Peyer's patch (tissue), 4 donors: ENCODE data around the gene SOD1.
"Not testable (repeated sequence)": the region's sequence is repeated elsewhere in the genome, so short reads cannot be mapped to it uniquely, and the experiment has no call there.

Experiments
- CTCF ChIP-seq, 6 experiments: fragments of 450-650 bp in 4 of 6; fragments of 200-600 bp in 2 of 6; sonication (generic) in 1 of 6; IDR thresholded peaks; one replicate each; pipeline ENCODE4 v1.5.1; 2017 to 2019; ENCODE audit warnings: antibody characterized with exemption in 6 of 6, mild to moderate bottlenecking in 3 of 6, moderate library complexity in 1 of 6
- POLR2A ChIP-seq, 2 donors: fragments of 450-650 bp; IDR thresholded peaks; one replicate each; pipeline ENCODE4 v1.5.1; 2017; ENCODE audit warnings: antibody characterized with exemption in 2 of 2, mild to moderate bottlenecking in 2 of 2, moderate library complexity in 2 of 2

GRCh38 chr21:31651491-31651890 lies 8.0 kb upstream of the SOD1 start:
- TF ChIP-seq CTCF, POLR2A (IDR thresholded peaks at IDR 0.05): not testable (repeated sequence)
